TTC549 (cell line): ENCODE results near the gene TNFRSF18.
"Not testable (repeated sequence)": the region's sequence is repeated elsewhere in the genome, so short reads cannot be mapped to it uniquely, and the experiment has no call there.

Source experiments
- FAIRE-seq: peaks from 2 replicates; lab custom pipeline; 2012; peaks lifted over from hg19 to GRCh38; lab: Jason Lieb, UNC

TNFRSF18 gene

DNA sequence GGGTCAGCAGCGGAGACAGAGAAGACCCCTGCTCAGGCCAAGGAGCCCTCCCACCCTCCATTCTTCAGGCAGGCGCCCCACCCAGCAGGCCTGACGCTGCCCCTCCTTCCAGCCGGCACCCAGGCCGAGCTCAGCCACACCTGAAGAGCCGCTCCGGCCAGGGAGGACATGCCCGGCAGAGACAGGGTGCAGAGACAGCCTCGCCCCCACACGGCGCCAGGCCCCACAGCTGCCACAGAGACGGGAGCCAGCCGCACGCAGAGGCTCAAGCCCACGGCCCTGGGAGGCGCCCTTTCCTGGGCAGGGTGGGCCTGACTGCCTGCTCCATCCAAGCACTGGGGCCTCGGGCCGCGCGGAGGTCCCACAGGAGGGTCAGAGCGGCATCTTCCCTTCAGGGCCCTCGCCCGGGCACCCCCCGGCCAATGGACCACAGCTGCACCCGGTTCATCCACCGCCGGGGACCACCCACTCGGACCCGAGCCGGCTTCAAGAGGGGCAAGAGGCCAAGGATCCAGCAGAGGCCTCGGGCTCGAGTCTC lies 27.5 kb downstream of the TNFRSF18 start:
- FAIRE-seq: no peak

DNA sequence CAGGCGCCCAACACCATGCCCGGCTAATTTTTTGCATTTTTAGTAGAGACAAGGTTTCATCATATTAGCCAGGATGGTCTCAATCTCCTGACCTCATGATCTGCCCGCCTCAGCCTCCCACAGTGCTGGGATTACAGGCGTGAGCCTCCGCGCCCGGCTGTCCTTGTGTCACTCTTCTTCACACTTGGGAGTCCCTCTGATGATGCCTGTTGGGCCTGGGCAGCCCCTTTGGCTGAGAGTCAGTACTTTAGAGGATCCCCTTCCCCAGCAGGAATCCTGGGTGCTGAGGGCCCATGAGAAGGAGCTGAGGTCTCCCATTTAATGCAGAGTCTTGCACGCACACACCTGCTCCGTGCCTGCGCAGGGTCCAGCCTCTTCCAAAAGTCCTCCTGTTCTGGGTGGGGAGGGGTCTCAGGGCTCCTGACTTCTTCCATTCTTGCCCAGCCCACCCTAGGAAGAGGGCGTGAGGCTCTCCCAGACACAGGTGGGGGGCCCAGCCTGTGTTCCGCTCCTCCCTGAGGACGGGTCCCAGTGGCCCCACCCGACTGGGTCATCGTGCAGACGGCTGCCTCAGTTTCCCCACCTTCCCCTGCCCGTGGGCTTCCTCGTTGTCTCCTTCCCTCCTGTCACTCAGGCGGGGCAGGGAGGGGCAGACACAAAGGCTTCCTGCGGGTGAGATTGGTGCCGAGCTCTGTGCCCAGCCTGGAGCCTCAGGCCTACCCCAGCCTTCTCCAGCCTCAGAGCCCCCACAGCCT lies 28.8 kb downstream of the TNFRSF18 start:
- FAIRE-seq: no peak

DNA sequence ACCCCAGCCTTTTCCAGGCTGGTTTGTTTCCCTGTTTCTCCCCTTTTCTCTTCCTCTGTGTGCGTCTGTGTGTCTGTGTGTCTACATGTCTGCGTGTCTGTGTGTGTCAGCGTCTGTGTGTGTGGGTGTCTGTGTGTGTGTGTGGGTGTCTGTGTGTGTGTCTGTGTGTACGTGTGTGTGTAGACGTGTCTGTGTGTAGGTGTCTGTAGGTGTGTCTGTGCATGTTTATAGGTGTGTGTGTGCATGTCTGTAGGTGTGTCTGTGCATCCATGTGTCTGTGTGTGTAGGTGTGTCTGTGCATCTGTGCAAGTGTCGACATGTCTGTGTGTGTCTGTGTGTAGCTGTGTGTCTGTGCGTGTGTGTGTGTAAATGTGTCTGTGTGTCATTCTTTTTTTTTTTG lies 29.5 kb downstream of the TNFRSF18 start:
- FAIRE-seq: no peak

DNA sequence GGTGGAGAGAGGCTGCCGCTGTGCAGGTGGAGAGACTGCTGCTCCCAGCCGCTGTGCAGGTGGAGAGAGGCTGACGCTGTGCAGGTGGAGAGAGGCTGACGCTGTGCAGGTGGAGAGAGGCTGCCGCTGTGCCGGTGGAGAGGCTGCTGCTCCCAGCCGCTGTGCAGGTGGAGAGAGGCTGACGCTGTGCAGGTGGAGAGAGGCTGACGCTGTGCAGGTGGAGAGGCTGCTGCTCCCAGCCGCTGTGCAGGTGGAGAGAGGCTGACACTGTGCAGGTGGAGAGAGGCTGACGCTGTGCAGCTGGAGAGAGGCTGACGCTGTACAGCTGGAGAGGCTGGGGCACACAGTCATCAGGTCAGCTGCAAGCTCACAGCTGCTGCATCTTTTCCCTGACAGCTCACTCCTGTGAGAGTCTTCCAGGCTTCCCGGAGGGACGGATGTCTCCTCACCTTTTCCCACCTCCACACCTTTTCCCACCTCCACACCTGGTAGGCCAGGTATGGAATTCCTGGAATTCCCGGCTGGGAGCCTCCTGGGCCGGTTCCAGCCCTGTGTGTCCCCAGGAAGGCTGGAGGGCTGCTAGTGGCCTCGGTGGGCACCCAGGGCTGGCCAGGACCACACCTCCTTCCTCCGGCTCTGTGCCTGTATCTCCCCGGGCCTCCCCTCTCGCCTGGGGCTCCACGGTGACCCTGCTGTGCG lies 30.2 kb downstream of the TNFRSF18 start:
- FAIRE-seq: not testable (repeated sequence)

DNA sequence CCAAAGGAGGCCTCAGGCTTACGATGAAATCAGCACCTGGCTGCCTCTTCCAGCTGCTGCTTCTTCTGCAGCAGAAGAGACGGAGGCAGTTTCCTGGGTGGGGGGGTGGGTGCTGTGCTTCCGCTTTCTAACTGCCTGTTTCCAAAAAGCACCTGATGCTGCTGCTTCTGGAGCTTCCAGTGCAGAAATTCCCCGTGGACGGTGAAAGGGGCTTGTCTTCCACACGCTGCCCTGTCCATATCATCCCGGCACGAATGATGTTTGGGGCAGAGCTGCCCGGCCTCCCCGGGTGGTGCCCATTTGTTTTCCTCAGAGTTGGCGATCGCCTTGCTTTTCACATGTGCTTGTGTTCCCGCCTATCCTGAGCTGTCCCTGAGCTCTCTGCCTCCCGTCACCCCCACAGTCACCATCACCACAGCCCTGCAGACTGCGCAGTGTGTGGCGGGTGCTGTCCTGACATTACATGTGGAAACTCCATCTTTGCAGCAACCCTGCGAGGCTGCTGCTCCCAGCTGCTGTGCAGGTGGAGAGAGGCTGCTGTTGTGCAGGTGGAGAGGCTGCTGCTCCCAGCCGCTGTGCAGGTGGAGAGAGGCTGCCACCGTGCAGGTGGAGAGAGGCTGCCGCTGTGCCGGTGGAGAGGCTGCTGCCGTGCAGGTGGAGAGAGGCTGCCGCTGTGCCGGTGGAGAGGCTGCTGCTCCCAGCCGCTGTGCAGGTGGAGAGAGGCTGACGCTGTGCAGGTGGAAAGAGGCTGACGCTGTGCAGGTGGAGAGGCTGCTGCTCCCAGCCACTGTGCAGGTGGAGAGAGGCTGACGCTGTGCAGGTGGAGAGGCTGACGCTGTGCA lies 30.9 kb downstream of the TNFRSF18 start:
- no peak for FAIRE-seq

DNA sequence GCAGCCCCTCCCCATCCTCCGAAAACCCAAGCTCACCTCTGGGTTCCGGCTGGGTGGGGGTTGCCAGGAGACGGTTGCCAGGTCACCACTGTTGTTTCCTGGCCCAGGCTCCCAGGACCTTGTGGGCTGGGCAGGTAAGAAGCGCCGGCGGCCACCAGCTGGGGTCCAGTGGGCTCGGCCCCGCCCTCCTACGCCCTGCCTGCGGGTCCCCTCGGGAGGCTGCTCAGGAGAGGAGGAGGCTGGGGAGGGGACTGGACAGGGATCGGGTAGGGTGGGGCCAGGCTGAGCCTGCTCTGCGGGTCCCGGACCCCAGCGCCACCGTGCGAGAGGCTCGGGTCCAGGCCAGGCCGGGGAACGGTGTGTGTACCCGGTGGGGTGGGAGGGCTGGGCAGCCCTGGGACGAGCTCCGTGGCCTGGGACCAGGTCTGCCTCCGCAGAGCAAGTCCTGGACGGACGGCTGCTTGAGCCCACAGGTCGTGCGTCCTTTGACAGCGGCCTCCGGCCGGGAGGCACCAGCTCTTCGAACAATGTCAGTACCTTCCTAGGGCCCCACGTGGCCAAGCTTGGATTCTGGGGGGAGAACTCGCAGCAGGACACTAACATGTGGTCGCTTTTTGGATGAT lies 32.5 kb downstream of the TNFRSF18 start, which contains the start of gene TTLL10:
Gene TTLL10, plus strand, starts transcription at position 88 of the 623 bp plus-strand sequence. CDS start 5,336 bp downstream, outside the sequence.
- FAIRE-seq: no peak

DNA sequence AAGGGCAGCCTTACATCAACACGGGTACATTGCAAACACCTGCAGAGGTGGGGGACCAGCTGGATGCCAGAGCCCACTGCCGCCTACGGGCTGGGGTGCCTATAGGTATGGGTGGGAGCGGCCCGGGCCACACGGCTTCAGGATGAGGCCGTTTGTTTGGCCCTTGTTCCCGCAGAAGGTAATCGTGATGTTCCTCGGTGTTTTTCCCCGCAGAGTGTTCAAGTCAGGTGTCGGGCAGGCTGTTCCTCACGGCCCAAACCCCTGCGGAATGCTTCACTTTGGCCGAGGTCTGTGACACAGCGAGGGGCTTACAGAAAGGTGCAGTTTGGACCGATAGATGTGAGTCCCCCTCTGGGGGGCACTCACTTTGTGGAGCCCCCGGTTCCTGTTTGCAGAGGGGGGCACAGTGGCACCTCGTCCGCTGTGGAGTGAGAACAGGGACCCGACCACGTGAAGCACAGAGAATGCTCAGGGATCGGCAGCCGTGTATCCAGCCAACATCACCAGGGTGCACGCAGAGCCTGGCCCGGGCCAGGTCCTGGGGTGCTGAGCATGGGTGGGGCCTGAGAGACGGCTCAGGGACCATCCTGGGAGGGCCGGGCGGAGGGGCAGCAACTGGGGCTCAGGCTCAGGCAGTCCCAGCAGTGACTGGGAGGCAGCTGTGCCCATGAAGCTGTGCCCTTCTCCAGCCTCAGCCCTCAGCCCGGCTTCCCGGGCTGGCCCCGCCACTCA lies 33.2 kb downstream of the TNFRSF18 start:
- FAIRE-seq: no peak

DNA sequence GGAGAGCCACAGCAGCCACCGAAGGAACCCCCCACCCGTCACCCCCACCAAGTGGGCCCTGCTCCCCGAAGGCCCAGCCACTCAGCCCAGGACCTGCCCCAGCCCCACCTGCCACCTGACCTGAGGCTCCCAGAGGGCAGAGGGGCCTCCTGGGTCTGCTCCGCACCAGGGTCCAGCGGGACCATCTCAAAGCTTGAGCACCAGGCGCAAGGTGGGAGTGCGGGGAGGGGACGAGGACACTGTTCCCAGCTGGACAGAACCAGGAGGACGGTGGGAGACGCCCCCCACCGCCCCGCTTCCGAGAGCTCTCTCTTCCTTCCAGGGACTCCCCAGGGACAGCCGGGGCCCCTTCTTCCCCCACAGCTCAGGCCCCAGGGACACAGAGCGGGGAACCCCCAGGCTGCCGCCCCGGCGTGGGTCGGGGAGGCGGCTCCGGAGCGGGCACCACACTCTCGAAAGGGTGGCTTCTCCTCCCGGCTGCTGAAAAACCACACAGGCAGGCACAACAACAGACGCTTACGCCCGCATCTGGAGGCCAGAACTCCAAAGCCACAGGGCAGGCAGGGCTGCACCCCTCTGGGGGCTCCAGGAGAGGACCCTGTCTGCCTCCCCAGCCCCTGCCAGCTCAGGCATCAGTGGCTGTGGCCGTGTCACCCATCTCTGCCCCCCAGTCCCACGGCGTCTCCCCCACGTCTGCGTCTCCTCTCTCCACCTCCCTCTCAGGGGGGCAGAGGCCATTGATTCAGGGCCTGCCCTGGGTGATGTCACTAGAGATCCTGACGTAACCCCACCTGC lies 34.6 kb downstream of the TNFRSF18 start:
- no peak for FAIRE-seq

DNA sequence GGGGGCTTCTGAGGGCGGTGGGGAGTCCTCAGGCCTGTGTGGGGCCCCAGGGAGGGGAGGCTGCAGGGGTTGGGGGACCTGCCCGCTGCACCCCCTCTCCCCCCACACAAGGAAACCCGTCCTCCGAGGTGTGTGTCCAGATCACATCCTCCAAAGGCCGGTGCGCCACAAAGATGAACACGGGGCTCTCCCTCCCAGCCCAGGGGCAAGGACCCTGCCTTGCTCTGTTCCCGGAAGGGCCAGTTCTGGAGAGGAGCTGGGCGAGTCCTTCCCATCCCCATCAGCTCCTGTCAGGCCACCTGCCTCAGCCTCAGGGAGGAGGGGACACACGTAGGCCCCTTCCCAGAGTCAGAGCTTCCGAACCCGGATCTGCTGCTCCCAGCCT lies 35.2 kb downstream of the TNFRSF18 start:
- FAIRE-seq: no peak

DNA sequence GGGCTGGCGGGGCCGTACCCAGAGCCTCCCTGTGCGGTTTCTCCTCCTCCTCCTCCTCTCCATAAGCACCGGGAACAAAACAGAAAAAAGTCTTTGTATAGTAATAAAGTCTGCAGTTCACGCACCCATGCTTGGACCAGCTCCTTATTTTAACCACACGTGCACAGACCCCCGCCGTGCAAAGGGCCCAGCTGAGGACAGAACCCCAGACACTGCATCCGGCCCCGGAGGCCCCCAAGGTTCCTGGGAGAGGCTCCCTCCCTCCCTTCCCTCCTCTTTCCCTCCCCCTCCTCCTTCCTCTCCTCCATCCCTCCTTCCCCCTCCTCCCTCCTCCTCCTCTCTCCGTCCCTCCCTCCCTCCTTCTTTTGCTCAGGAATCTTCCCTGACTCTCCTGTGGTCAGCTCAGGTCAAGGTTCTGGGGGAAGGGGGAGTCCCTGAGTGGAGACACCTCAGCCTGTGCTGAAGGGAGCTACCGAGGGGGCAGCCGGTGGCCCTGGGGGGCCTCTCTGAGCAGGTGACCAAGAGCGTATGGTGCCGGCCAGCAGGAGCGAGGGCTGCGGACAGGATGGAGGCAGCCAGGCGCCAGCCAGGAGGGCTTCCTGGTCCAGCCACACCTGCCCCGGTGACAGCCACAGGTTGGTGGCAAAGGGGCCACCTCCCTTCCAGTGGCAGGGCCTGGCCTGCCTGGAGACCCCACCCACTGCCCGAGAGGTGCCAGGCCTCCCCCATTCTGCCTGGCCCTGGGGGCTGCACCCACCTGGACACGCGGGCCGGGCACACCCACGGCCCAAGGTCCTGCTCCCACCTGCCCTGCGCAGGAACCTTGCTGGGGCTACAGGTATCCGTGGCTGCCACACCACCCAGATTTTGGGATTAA lies 35.9 kb downstream of the TNFRSF18 start:
- no peak for FAIRE-seq

DNA sequence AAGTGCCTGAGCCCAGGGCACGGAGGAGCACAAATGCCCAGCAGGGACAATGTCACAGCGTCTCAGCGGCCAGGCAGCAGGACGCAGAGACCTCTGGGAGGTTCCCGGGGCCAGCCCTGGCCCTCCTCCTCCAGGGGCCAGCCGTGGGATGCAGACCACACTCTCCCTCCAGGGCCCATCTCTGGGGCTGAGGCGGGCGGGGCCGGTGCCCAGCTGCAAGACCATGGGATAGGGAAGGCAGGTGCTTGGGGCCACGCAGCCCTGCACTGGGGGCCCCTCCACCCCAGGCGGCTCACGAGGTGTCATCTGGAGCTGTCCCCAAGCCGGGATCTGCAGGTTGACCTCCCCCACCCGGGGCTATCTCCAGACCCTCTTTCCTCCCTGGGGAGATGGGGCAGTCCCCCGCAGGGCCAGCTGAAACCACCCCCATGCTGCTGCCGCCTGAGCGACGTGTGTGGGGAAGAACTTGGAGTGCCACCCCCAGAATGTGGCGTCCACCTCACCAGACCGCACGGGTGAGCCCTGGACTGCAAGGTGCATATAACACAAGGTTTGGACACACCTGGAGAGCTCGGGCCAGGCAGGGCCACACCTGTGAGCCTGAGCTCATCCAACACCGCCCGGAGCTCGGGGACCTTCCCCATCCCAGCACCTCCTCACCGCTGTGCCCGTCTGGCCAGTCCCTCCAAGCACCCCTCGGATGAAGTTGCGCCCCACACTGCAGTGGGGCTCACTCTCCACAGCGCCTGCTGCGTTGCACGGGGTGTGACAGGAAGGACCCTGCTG lies 36.8 kb downstream of the TNFRSF18 start:
- no peak for FAIRE-seq

DNA sequence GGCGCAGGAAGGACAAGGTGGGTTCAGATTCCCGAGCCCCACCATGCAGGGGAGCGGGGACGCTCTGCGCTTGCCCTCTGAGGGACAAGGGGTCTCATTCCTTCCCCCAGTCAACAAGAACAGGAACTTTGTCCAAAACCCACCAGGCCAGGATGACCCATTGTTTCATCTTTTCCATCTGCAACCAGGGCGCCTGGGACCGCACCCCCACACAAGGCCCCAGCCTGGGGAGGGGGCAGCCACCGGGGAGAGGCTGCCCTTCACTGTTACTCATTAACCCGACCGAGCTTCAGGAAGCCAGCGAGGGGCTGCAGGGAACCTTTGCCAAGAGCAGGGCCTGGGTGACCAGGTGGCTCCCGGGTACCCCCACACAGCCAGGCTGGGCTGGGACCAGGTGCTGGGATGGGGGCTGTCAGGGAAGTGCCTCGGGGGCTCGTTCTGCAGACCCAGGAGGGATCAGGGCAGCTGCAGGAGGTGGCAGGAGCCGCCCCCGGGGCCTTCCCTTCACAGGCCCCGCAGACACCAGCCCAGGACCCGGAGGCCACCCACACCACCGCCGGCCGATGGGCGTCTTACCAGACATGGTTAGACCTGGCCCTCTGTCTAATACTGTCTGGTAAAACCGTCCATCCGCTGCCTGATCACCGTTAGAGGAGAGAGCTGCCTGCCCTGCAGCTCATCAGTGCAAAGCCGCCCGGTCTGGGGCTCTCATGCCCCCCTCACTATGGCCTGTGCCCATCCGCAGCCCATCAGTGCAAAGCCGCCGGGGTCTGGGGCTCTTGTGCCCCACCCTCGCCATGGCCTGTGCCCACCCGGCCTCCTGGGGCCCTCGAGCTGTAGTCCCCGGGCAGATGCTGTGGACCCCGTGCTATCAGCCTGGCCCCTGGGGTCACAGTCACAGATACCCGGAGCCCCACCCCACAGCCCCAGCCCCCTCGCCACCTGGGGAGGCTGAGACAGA lies 37.7 kb downstream of the TNFRSF18 start:
- no peak for FAIRE-seq

DNA sequence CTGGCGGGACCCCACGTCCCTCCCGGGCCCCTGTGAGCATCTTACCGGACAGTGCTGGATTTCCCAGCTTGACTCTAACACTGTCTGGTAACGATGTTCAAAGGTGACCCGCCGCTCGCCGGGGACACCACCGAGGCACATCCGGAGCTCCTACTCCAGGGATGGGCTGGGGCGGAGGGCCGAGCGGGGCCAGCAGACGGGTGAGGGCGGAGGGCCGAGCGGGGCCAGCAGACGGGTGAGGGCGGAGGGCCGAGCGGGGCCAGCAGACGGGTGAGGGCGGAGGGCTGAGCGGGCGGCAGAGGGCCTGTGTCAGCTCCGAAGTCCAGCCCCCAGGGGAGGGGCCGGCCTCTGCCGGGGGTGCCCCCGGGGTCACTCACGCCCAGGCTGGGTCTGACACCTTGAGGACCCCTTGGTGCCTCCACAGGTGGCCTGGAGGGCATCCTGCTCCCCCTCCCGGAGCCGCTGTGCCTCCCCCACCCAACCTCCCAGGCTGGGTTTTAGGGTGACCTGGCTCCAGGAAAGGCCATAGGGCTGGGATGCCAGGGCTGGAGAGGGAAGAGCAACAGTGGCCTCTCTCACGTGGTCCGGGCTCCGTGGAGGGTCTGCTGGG lies 38.4 kb downstream of the TNFRSF18 start:
- FAIRE-seq: no peak

DNA sequence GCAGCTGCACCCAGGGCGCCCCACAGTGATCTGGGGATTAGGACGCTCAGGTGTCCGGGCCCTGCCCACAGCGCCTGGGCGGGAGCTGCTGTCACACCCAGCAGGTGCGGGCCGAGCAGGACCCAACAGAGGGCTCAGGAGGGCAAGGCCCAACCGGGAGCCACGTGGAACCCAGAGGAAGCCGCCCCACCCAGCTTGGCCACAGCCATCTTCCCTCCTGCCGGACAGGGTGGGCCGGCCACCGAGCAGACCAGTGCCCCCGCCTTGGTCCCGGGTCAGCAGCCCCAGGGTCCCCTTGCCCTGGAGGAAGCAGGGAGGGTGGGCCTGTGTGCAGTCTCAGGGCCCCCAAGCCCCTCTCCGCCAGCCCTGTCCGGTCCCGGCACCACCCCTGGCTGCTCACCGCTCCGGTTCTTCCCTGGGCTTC lies 39.0 kb downstream of the TNFRSF18 start:
- FAIRE-seq: no peak

DNA sequence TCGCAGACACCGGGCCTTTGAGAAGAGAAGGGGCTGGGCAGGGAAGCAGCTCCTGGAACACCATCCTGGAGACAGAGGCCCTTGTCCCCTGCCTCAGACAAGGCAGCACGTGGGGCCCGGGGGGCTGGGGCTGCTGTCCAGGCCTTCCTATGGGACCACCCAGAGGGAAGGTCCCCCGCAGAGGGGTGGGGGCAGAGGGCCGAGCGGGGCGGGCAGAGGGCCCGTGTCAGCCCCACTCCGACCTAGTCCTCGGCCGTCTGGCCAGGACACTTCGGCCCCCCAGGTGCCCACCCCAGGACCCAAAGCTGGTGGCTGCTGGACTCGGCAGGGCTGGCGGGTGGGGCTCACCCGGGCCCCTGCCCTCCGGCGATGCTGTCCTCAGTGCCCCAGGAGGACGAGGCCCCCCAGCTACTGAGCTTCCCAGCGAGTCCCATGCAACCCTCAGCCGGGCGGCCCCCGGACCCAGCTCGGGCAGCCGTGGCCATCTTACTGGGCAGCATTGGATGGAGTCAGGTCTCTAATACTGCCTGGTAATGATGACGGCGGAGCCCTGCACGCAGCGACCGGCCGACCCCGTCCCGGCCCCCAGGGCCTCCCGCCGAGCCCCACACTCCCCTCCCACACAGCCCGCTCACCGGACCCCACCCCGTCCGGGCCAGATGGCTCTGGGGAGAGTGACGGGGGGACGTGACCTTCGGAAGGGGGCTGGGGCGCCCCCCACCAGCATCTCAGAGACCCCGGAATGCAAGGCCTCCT lies 39.6 kb downstream of the TNFRSF18 start:
- FAIRE-seq: no peak

DNA sequence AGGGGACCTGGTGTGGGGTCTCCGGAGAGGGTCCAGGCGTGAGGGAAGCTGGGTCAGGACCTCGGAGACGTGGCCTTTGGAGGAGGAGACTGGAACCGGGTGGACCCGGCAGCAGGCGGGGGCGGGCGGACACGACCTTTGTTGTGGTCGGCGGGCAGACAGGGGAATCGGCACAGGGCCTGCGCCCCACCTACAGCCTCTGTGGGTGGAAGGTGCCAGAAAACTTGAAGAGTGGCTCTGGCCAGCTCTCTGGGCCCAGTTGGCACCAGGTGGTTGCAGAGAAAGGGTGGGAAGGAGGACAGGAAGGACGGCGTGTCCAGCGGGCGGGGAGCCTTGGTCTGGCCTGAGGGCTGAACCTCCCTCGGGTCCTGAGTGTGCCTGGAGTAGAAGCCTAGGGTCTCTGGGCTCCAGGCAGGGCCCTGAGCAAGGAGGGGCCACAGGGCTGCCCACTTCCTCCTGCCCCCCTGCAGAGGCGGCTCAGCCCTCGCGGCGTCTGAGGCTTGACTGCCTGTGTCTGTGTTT lies 40.4 kb downstream of the TNFRSF18 start:
- no peak for FAIRE-seq
